HS-27A (cell line): ENCODE data around the gene SULT1B1.

Experiments used
- DNase-seq: peaks from one replicate; pipeline ENCODE4 v3.0.0-alpha.2; 2012; ENCODE audit warnings: low read depth, missing footprints

The SULT1B1 gene

GRCh38 chr4:69749771-69750170 is 10.6 kb downstream of the SULT1B1 start:
- no peak for DNase-seq

GRCh38 chr4:69748173-69748572 is 12.2 kb downstream of the SULT1B1 start:
- DNase-seq, result no peak

- no peak for DNase-seq
These were observed 16.3 kb downstream of the SULT1B1 start for GRCh38 chr4:69744157-69744478.

- DNase-seq, result no peak
These were observed 16.8 kb downstream of the SULT1B1 start for GRCh38 chr4:69743476-69744156.

- DNase-seq, result no peak
These were observed 17.8 kb downstream of the SULT1B1 start for GRCh38 chr4:69742596-69742995.

GRCh38 chr4:69738872-69739271 is 21.5 kb downstream of the SULT1B1 start:
- DNase-seq, result no peak

- no peak for DNase-seq
These were observed 25.3 kb downstream of the SULT1B1 start for GRCh38 chr4:69735119-69735518.

GRCh38 chr4:69731847-69732246 is 28.6 kb downstream of the SULT1B1 start:
- DNase-seq, result no peak

- no peak for DNase-seq
These were observed 29.2 kb downstream of the SULT1B1 start for GRCh38 chr4:69731241-69731640.

- DNase-seq, result no peak
These were observed 30.4 kb downstream of the SULT1B1 start for GRCh38 chr4:69730002-69730401.

GRCh38 chr4:69727926-69728325 is 32.5 kb downstream of the SULT1B1 start:
- no peak for DNase-seq

GRCh38 chr4:69727426-69727825 is 33.0 kb downstream of the SULT1B1 start:
- DNase-seq, result no peak

GRCh38 chr4:69726971-69727370 is 33.4 kb downstream of the SULT1B1 start:
- DNase-seq, result no peak

GRCh38 chr4:69718396-69719271 is 41.8 kb downstream of the SULT1B1 start:
- DNase-seq, result no peak

- no peak for DNase-seq
These were observed 42.6 kb downstream of the SULT1B1 start for GRCh38 chr4:69717778-69718177.

- no peak for DNase-seq
These were observed 43.8 kb downstream of the SULT1B1 start for GRCh38 chr4:69716654-69717053.

GRCh38 chr4:69714086-69714485 is 46.3 kb downstream of the SULT1B1 start:
- no peak for DNase-seq

GRCh38 chr4:69713593-69713992 is 46.8 kb downstream of the SULT1B1 start:
- DNase-seq, result no peak

GRCh38 chr4:69710580-69710979 is 49.8 kb downstream of the SULT1B1 start:
- no peak for DNase-seq

GRCh38 chr4:69708211-69708610 is 52.2 kb downstream of the SULT1B1 start:
- no peak for DNase-seq

GRCh38 chr4:69707807-69708206 is 52.6 kb downstream of the SULT1B1 start:
- no peak for DNase-seq

GRCh38 chr4:69702201-69702600 is 58.2 kb downstream of the SULT1B1 start:
- no peak for DNase-seq

GRCh38 chr4:69701696-69702095 is 58.7 kb downstream of the SULT1B1 start:
- no peak for DNase-seq
